Measurements from ENCODE around the gene SPTBN4.
"Not testable (repeated sequence)": the region's sequence is repeated elsewhere in the genome, so short reads cannot be mapped to it uniquely, and the experiment has no call there.

SPTBN4 gene

GRCh38 chr19:40530091-40530901 is 63.5 kb downstream of the SPTBN4 start:
- no peak for DNase-seq (ENCODE audit: low read depth)

GRCh38 chr19:40533508-40533907 is 66.7 kb downstream of the SPTBN4 start:
- no peak for DNase-seq (ENCODE audit: low read depth)

GRCh38 chr19:40534148-40534547 is 67.3 kb downstream of the SPTBN4 start:
- DNase-seq (ENCODE audit: low read depth), result no peak

GRCh38 chr19:40539070-40539469 is 72.3 kb downstream of the SPTBN4 start:
- no peak for DNase-seq (ENCODE audit: low read depth)

- DNase-seq (ENCODE audit: low read depth), result no peak
Observed at GRCh38 chr19:40542202-40542859, 75.5 kb downstream of the SPTBN4 start.

- no peak for DNase-seq (ENCODE audit: low read depth)
Observed at GRCh38 chr19:40543029-40543597, 76.3 kb downstream of the SPTBN4 start.

GRCh38 chr19:40546153-40546841 is 79.5 kb downstream of the SPTBN4 start:
- DNase-seq (ENCODE audit: low read depth), result not testable (repeated sequence)

GRCh38 chr19:40547190-40547589 is 80.4 kb downstream of the SPTBN4 start:
- DNase-seq (ENCODE audit: low read depth), result not testable (repeated sequence)

GRCh38 chr19:40547836-40548235 is 81.0 kb downstream of the SPTBN4 start:
- no peak for DNase-seq (ENCODE audit: low read depth)

- DNase-seq (ENCODE audit: low read depth), result peak; percentile 64
Observed at GRCh38 chr19:40549007-40549708, 82.4 kb downstream of the SPTBN4 start.

GRCh38 chr19:40550951-40551350 is 84.2 kb downstream of the SPTBN4 start:
- DNase-seq (ENCODE audit: low read depth), result no peak

- DNase-seq (ENCODE audit: low read depth), result no peak
Observed at GRCh38 chr19:40552848-40553247, 86.0 kb downstream of the SPTBN4 start.

GRCh38 chr19:40553885-40554857 is 87.4 kb downstream of the SPTBN4 start:
- no peak for DNase-seq (ENCODE audit: low read depth)

- DNase-seq (ENCODE audit: low read depth), result no peak
Observed at GRCh38 chr19:40555978-40556689, 89.3 kb downstream of the SPTBN4 start.

GRCh38 chr19:40556953-40557530 is 90.2 kb downstream of the SPTBN4 start:
- DNase-seq (ENCODE audit: low read depth), result no peak

GRCh38 chr19:40559394-40559793 is 92.6 kb downstream of the SPTBN4 start:
- DNase-seq (ENCODE audit: low read depth), result no peak

- no peak for DNase-seq (ENCODE audit: low read depth)
Observed at GRCh38 chr19:40560092-40560507, 93.3 kb downstream of the SPTBN4 start.

GRCh38 chr19:40561947-40562346 is 95.1 kb downstream of the SPTBN4 start:
- DNase-seq (ENCODE audit: low read depth), result no peak

- not testable (repeated sequence) for DNase-seq (ENCODE audit: low read depth)
Observed at GRCh38 chr19:40564535-40564934, 97.7 kb downstream of the SPTBN4 start.

- no peak for DNase-seq (ENCODE audit: low read depth)
Observed at GRCh38 chr19:40565355-40565754, 98.6 kb downstream of the SPTBN4 start.

All from activated T-cell treated with anti-CD3 and anti-CD28 coated beads for 1 hour (primary cell).